GM18858 (cell line): ENCODE results near the gene AGRP.

Source experiments
- ATAC-seq: cut with Tn5 transposase; IDR thresholded peaks from one replicate; pipeline ENCODE4 v1.9.1; 2021; ENCODE audit not compliant: unreplicated experiment

AGRP gene

DNA sequence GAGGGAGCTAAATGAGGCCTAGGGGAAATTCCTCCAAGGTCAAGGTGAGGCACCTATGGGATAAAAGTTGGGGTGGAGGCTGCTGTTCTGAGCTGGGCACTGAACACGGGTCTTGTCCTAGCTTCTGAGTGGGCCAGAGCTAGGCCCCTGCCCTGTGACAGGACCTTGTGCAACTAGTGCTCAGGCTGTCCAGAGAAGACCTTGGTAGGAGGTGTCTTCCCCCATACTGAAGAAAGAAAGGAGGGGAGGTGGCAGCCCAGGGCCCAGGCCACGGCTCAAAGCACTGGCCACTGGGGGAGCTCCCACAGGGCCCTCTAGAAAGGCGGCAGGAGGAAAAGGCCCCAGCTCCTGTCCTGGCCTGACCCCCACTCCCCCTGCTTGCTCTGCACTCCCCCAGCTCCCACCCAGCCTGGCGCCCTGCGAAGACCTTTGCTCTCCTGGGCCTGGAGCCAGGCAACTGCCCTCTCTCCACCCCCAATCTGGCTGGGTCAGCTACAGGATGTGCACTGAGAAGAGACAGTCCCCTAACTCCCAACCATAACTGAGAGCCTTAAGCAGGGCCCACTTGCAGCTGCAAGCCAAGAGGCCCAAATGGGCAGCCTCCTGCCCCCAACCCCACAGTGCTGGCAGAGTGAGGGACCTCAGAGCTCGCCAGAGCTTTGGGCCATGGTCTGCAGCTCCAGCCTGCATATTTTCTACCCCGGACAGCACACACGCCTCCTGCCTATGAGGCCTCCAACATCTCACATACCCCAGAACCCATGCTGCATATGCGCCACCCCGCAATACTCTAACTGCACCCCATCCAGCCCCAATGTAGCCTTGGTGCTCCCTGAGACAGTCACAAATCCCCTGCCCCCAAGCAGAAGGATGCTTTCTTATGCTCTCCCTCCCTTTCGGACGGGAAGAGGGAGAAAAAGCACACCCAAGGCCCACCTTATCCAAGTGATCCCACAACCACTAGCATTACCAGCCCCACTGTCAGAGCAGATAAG is 37.1 kb downstream of the AGRP start:
- ATAC-seq, result no peak

DNA sequence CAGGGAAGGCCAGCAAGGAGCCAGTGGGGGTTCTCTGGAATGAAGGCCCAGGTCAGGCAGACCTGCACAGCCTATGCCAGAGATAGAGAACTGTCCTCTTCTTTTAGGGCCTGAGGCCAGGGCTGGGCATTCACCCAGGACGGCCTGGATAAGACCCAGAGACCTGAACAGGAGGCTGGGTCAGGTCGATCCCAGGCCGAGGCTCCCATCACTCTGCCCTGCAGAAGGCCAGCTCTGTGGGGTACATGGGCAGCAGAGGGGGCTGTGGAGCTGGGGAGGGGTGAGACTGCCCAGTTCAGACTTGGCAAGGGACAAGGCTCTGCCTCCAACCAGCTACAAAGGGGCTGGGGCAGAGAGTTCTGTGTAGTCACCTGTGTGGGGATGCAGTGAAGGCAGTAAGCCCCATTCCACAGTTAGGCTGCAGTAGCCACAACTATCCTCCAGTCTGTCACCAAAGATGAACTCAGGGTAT is 37.9 kb downstream of the AGRP start:
- ATAC-seq, result no peak

DNA sequence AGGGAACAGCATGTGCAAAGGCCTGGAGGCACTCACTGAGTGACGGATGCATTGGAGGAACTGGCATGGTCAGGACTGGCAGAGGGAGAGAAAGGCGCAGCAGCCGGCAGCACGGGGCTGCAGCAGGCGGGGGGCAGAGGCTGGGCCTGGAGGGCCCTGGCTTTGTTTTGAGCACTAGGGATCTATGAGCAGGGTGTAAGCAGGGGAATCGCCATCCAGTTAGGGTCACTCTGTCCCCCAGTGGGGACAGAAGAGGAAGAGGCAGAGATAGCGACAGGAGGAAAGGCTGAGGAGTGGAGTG is 38.3 kb downstream of the AGRP start:
- no peak for ATAC-seq

DNA sequence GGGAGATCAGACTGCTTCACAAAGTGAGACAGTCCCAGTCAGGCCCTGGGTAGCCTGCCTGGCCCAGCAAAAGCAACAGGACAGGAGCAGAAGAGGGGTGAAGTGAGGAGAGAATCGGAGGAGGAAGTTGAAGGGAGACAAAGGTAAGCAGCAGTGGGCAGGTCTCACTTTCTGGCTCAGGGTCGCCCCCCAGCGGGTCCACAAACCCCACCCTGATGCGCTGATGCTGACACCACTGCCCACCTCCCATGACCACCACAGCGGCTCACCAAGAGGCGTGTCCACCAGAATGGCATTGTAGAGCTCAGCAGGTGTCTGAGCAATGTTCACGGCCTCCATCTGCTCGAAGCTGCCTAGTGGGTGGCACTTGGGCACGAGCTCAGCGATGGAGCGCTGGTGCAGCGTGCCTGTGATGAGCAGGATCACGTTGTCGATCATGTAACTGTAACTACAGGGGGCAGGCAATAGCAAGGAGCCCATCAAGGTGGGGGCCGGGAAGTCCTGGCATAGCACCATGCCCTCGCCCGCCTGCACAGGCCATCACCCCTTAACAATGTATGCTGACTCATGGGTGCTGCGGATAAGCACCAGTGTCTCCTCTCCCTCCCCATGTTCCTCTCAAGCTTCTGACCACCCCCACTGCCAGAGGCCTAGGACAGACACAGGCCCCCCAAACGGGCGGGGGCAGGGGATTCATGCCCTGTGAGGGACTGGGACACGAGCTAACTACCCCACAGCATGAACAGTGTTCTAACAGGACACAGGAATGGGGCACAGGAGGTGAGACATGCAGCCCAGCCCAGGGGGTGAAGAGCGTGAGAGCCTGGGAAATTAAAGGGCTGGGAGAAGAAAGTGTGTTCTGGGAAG is 38.9 kb downstream of the AGRP start:
- no peak for ATAC-seq

DNA sequence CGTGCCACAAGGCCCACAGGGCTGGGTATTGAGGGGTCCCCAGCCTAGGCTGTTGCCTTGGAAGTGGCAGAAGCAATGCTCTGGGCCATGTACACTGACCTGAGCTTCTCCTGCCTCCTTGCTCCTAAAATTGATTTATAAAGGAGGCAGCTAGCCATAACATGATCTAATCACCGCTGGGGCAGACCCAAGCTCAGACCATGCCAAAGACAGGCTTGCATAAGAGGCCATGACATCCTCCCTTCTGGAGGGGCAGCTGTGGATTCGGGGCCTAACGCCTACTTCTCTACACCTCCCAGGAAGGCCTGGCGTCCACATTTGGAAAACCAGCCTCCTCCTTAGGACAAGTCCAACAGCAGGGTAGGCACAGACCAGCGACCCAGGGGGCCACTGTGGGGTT is 40.1 kb downstream of the AGRP start:
- no peak for ATAC-seq

DNA sequence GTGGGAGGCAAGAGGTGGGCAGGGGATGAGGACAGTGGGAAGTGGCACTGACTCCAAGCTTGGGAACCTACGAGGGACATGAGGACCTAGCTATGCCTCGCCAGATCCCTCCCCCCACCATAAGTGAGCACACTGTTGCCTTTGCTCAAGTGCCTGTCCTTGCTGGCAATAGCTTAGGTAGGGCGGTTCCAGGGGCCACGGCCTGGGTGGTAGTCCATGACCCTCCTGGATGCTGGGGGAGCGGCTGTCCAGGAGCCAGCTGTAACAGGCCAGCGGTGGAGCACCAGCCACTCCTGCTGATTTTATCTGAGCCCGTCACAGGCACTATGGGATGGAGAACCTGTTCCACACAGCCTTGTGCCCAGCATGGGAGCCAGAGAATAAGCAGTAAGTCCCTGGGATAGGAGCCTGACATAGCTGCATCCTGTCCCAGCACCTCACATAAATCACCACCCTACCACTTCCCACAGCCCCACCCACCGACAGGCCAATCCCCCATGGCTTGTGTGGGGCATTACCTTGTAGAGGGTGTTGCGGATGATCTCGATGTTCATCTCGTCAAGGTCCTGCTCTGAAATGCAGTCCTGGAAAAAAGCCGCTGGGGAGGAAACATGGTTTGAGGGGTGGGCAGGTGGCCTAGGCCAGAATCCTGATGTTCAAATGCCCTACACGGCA is 40.6 kb downstream of the AGRP start:
- ATAC-seq, result no peak

DNA sequence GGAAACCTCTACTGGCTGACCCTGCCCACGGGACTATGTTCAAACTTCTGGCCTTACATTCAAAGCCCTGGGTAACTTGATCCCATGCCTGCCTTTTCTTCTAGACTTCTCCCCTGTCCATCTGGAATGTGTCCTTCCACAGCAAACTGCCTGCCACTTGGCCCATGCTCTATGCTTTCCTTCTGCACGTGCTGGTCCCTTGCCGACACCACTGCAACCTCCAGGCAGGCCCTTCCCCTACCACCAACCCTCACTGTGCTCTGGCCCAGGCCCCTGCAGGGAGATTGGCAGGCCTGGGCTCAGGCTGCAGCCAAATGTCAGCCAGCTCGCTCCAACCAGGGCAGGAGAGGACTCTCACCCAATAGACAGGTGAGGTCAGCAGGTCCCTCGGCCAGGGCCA is 41.4 kb downstream of the AGRP start:
- no peak for ATAC-seq

DNA sequence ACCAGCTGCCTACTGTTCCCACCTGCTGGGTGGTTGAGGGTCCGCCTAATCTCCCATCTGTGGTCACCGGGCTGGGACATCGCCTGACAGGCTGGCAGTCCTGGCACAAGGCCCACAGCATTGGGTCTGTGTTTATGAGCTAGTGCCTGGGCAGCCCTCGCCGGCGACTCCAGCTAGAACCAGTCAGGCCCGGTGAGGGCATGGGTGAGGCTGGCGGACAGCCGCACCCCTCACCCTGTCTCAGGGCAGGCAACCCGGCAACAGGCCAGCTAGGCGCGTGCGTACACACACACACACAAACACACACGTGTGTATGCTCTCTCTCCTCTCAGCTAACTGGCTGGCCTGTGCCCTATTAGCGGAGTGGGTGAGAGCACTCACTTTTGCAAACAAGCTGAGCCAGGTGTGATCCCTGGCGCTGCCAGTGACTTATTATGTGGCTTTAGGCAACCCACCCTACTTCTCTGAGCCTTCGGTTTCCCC is 42.0 kb downstream of the AGRP start:
- no peak for ATAC-seq

DNA sequence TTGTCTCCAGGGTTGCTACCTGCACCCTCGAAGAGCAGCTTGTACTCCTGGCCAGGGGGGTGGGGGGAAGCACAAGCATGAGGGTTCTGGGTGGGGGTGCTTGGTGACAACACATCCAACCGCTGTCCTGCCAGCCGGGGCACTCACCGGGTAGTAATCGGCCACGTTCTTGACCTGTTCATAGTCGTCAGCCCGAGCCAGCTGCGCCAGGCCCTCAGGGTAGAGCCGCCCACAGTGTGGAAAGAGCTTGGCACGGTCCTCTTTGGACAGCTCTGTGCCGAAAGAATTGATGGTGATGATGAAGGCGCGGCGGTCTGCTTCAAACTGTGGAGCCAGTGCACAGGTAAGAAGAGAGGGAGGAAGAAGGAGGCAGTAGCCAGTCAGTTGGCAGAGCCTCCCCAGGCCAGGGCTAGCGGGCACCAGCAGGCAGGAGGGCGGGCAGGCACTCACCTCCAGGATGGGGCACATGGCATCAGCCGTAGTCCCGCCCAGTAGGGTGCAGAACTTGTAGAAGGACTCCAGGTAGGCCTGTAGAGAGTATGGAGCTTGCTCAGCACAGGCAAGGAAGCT is 44.4 kb downstream of the AGRP start:
- ATAC-seq, result no peak

DNA sequence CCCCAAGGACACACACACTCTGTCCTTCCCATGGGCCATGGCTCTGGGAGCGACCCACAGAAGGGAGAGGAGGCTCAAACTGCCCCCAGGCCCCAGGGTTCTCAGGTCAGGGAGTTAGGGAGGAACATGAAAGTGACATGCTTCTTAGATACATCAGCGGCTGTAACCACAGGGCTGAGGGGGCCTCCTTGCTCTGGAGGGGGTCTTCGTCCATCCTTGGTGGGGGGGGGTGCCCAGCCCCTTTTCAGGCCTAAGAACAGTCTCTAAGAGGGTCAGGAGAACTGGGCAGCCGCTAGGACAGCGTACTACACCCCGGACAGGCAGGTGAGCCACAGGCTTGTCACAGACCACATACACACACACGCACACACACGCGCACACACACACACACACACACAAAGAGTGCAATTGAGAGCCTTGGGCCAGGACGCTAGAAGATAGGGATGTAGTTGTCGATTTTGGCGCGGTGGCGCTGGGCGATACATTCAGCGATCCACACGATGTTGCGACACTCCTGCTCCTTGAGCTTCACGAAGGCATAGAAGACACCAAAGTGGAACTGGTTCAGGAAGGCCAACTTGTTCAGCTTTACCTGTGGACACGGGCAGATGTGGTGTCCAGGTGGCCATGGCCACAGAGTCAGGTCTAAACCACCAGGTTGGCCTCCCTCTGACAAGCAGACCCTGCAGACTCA is 45.1 kb downstream of the AGRP start:
- ATAC-seq, result no peak

DNA sequence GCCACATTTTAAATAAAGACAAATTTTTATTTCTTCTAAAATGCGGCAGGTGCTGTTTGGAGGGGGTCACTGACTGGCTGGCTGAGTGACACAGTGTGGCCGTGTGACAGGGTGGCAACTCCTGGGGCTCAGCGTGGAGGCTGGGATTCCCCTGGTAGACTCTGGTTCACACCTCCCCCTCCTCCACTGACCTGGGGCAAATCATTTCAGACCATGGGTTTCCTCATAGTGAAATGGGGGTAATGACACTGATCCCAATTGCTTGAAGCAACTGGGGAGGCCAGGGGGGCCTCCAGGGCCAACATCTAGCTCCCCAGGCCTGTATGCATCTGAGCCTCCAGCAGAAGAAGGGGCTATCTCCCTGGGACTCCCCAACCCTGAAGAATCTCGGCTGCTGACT is 45.8 kb downstream of the AGRP start:
- ATAC-seq, result no peak

DNA sequence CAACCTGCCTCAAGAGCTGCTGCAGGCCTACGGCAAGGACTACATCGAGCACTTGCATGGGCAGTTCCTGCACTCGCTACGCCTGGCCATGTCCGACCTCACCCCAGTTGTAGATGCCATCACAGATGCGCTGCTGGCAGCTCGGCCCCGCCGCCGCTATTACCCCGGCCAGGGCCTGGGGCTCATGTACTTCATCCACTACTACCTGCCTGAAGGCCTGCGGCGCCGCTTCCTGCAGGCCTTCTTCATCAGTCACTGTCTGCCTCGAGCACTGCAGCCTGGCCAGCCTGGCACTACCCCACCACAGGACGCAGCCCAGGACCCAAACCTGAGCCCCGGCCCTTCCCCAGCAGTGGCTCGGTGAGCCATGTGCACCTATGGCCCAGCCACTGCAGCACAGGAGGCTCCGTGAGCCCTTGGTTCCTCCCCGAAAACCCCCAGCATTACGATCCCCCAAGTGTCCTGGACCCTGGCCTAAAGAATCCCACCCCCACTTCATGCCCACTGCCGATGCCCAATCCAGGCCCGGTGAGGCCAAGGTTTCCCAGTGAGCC is 46.6 kb downstream of the AGRP start:
- ATAC-seq, result no peak

DNA sequence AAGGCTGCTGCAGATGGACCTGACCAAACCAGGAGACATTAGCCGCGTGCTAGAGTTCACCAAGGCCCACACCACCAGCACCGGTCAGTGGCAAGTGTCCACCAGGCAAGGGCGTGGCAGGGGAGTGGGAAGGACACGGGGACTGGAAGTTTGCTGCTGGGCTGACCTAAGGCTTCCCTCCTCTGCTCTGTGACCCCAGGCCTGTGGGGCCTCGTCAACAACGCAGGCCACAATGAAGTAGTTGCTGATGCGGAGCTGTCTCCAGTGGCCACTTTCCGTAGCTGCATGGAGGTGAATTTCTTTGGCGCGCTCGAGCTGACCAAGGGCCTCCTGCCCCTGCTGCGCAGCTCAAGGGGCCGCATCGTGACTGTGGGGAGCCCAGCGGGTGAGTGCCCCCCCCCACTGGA is 47.6 kb downstream of the AGRP start:
- ATAC-seq, result no peak

DNA sequence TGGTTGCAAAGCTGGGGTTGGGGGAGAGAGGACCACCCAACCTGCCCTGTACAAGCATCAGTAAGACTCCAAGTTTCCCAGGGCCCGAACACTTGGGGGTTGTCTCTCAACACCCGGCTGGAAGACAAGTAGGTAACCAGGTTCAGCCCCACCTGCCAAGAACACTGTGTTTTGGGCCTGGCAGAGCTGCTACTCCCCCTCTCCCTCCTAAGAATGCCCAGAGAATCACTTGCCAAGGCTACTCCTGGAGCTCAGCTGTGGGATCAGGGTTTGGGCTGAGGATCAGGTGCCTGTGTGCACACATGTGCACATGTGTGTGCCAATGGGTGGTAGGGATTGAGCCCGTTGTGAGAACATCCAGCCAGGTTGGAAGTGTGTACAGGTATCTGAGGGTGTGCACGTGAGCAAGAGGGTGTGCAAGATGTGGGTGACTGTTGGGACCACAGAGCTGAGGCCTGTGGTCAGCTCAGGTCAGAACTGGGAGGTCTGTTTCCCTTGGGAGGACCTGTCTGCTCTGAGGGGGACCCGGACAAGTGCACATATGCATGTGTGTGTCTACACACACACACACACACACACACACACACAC is 50.1 kb downstream of the AGRP start:
- no peak for ATAC-seq
